ENCODE data around the gene CREG2. TPM values are rescaled to one million over a fixed set of nuclear protein-coding genes. Genes with fewer than 3 reads are reported as not detected.

CREG2 gene
- total RNA-seq, 3 donors from 2014 or later (not counting 1 experiment from before 2014, with no cell fraction given), result not detected

GRCh38 chr2:101303688-101304087 is 83.6 kb downstream of the CREG2 start:
- no peaks in the 10 kb centered on the region for H3K9me3 ChIP-seq (ENCODE audit: control insufficient read depth, insufficient read depth, low read length)
- DNase-seq (no peak), ATAC-seq (no peak)
- H3K4me3 ChIP-seq (ENCODE audit: low read length), result no peak overlapping the region
- WGBS (ENCODE audit: insufficient coverage), result no CpG with 5 or more reads among the region's 1 CpG
- Mint-ChIP-seq H3K36me3 (no peaks in the 10 kb centered on the region), H3K4me3 (peak overlapping the region; percentile 74), H3K27ac (peak overlapping the region; percentile 96 to 98), H3K4me1 (peaks cover 87 to 88% of the 10 kb centered on the region in 2 donors), H3K9me3 (no peaks in the 10 kb centered on the region), H3K27me3 (ENCODE audit: low read depth in 2 of 2) (no peaks in the 10 kb centered on the region)
- intact Hi-C loops (cut with micrococcal nuclease), result loop anchor here (10.0 kb wide), 1 partner anchor 719 kb away; no protein-coding TSS in a partner anchor
- H3K27me3 ChIP-seq (ENCODE audit: control insufficient read depth, insufficient read depth, low read length), result no peaks in the 10 kb centered on the region
- H3K4me1 ChIP-seq (ENCODE audit: control insufficient read depth, insufficient read depth, low read length), result peaks cover 61% of the 10 kb centered on the region
- no peak for TF ChIP-seq CTCF (IDR thresholded peaks at IDR 0.05)
- peaks cover 10% of the 10 kb centered on the region for H3K36me3 ChIP-seq (ENCODE audit: control insufficient read depth, insufficient read depth, low read length)
- no peak overlapping the region for H3K27ac ChIP-seq (ENCODE audit: low read length)

- Histone ChIP-seq H3K27ac (ENCODE audit: low read length) (no peak overlapping the region), H3K27me3 (ENCODE audit: control insufficient read depth, insufficient read depth, low read length) (no peaks in the 10 kb centered on the region), H3K4me1 (ENCODE audit: control insufficient read depth, insufficient read depth, low read length) (peaks cover 54% of the 10 kb centered on the region), H3K4me3 (ENCODE audit: low read length) (no peak overlapping the region), H3K36me3 (ENCODE audit: control insufficient read depth, insufficient read depth, low read length) (peaks cover 10% of the 10 kb centered on the region), H3K9me3 (ENCODE audit: control insufficient read depth, insufficient read depth, low read length) (no peaks in the 10 kb centered on the region)
- 89% methylated on average over 4 of the region's 4 CpGs for WGBS (ENCODE audit: insufficient coverage)
- no peak for DNase-seq
- TF ChIP-seq CTCF (IDR thresholded peaks at IDR 0.05), result no peak
- no peak for ATAC-seq
- Mint-ChIP-seq H3K27ac (peak overlapping the region in 1 of 2 donors; percentile 98), H3K9me3 (no peaks in the 10 kb centered on the region), H3K27me3 (ENCODE audit: low read depth in 2 of 2) (no peaks in the 10 kb centered on the region), H3K4me1 (peaks cover 94 to 95% of the 10 kb centered on the region in 2 donors), H3K36me3 (no peaks in the 10 kb centered on the region), H3K4me3 (peak overlapping the region; percentile 70)
- intact Hi-C loops (cut with micrococcal nuclease), result loop anchor here (10.0 kb wide), 1 partner anchor 717 kb away; no protein-coding TSS in a partner anchor
These were observed 85.3 kb downstream of the CREG2 start for GRCh38 chr2:101302016-101302415.

- H3K36me3 ChIP-seq (ENCODE audit: control insufficient read depth, insufficient read depth, low read length), result peaks cover 8% of the 10 kb centered on the region
- Mint-ChIP-seq H3K36me3 (no peaks in the 10 kb centered on the region), H3K27me3 (ENCODE audit: low read depth in 2 of 2) (no peaks in the 10 kb centered on the region), H3K27ac (peak overlapping the region; percentile 67 to 98), H3K9me3 (no peaks in the 10 kb centered on the region), H3K4me1 (peaks cover 91 to 94% of the 10 kb centered on the region in 2 donors), H3K4me3 (peak overlapping the region; percentile 52)
- peaks cover 51% of the 10 kb centered on the region for H3K4me1 ChIP-seq (ENCODE audit: control insufficient read depth, insufficient read depth, low read length)
- H3K4me3 ChIP-seq (ENCODE audit: low read length), result no peak overlapping the region
- H3K27ac ChIP-seq (ENCODE audit: low read length), result no peak overlapping the region
- H3K9me3 ChIP-seq (ENCODE audit: control insufficient read depth, insufficient read depth, low read length), result no peaks in the 10 kb centered on the region
- intact Hi-C loops (cut with micrococcal nuclease), result loop anchor here (10.0 kb wide), 1 partner anchor 716 kb away; no protein-coding TSS in a partner anchor
- WGBS (ENCODE audit: insufficient coverage), result 81% methylated on average over 7 of the region's 7 CpGs
- no peak for DNase-seq
- H3K27me3 ChIP-seq (ENCODE audit: control insufficient read depth, insufficient read depth, low read length), result no peaks in the 10 kb centered on the region
- no peak for ATAC-seq
- TF ChIP-seq CTCF (IDR thresholded peaks at IDR 0.05), result no peak
These were observed 86.5 kb downstream of the CREG2 start for GRCh38 chr2:101300836-101301235.

- no peak for DNase-seq
- TF ChIP-seq CTCF (IDR thresholded peaks at IDR 0.05), result no peak
- Histone ChIP-seq H3K27me3 (ENCODE audit: control insufficient read depth, insufficient read depth, low read length) (no peaks in the 10 kb centered on the region), H3K4me1 (ENCODE audit: control insufficient read depth, insufficient read depth, low read length) (peaks cover 48% of the 10 kb centered on the region), H3K27ac (ENCODE audit: low read length) (no peak overlapping the region), H3K36me3 (ENCODE audit: control insufficient read depth, insufficient read depth, low read length) (peaks cover 6% of the 10 kb centered on the region), H3K9me3 (ENCODE audit: control insufficient read depth, insufficient read depth, low read length) (no peaks in the 10 kb centered on the region), H3K4me3 (ENCODE audit: low read length) (no peak overlapping the region)
- Mint-ChIP-seq H3K36me3 (no peaks in the 10 kb centered on the region), H3K9me3 (no peaks in the 10 kb centered on the region), H3K27me3 (ENCODE audit: low read depth in 2 of 2) (no peaks in the 10 kb centered on the region), H3K27ac (peak overlapping the region; percentile 60 to 98), H3K4me1 (peaks cover 87 to 94% of the 10 kb centered on the region in 2 donors), H3K4me3 (peak overlapping the region; percentile 78)
- ATAC-seq, result peak; percentile 44 to 74 (median 66)
- WGBS (ENCODE audit: insufficient coverage), result no CpG with 5 or more reads among the region's 1 CpG
- intact Hi-C loops (cut with micrococcal nuclease), result loop anchor here (10.0 kb wide), 1 partner anchor 715 kb away; no protein-coding TSS in a partner anchor
These were observed 87.1 kb downstream of the CREG2 start for GRCh38 chr2:101300164-101300563.

All from natural killer cell (primary cell).